Measurements from ENCODE around the gene FCGR2B. TPM values are rescaled to one million over a fixed set of nuclear protein-coding genes. Genes with fewer than 3 reads are reported as not detected.

Gene FCGR2B
- total RNA-seq, 4 donors from 2014 or later, result 5.3 to 9.1 (median 6.0) TPM

- Histone ChIP-seq H3K4me3 (no peak overlapping the region), H3K9me3 (no peaks in the 10 kb centered on the region), H3K36me3 (no peaks in the 10 kb centered on the region), H3K4me1 (no peaks in the 10 kb centered on the region), H3K27me3 (peaks cover 9% of the 10 kb centered on the region), H3K27ac (no peak overlapping the region)
- TF ChIP-seq POLR2A (IDR thresholded peaks at IDR 0.05), result no peak
- no peak for TF ChIP-seq POLR2AphosphoS5 (IDR thresholded peaks at IDR 0.05)
- TF ChIP-seq EP300 (IDR thresholded peaks at IDR 0.05), result no peak
- TF ChIP-seq CTCF (IDR thresholded peaks at IDR 0.05), result no peak
- WGBS, result 86% methylated on average over 2 of the region's 2 CpGs
- no peak for DNase-seq (ENCODE audit: low spot score in 2 of 2)
Observed at GRCh38 chr1:161676441-161676840, 13.5 kb downstream of the FCGR2B start.

GRCh38 chr1:161676958-161677689 is 14.2 kb downstream of the FCGR2B start:
- H3K4me3 ChIP-seq, result no peak overlapping the region
- H3K4me1 ChIP-seq, result no peaks in the 10 kb centered on the region
- TF ChIP-seq POLR2AphosphoS5 (IDR thresholded peaks at IDR 0.05) (no peak), POLR2A (IDR thresholded peaks at IDR 0.05) (no peak), EP300 (IDR thresholded peaks at IDR 0.05) (no peak), CTCF (IDR thresholded peaks at IDR 0.05) (no peak)
- peaks cover 9% of the 10 kb centered on the region for H3K27me3 ChIP-seq
- H3K36me3 ChIP-seq, result no peaks in the 10 kb centered on the region
- no peaks in the 10 kb centered on the region for H3K9me3 ChIP-seq
- DNase-seq (ENCODE audit: low spot score in 2 of 2), result no peak
- WGBS, result 80% methylated on average over 5 of the region's 5 CpGs
- no peak overlapping the region for H3K27ac ChIP-seq

DNA sequence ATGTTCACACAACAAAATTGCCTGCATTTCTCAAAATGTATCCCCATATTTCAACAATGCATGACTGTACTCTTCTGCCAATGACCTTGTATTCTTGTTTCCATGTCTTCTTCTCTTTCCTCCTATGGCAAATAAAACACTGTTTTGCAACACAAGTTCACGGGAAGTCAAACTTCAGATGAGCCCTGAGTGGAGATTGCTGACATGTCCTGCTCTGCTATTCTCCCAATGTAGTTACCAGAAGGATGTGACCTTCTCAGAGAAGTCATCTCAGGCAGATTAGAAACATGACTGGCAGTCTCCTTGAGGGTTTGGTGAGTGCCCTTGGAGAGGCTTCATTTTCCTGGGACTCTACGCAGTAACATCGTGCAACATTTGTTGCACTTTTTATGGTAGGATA is 15.6 kb downstream of the FCGR2B start:
- WGBS, result 91% methylated on average over 3 of the region's 3 CpGs
- H3K4me3 ChIP-seq, result no peak overlapping the region
- TF ChIP-seq POLR2AphosphoS5 (IDR thresholded peaks at IDR 0.05) (no peak), POLR2A (IDR thresholded peaks at IDR 0.05) (no peak), CTCF (IDR thresholded peaks at IDR 0.05) (no peak)

GRCh38 chr1:161681879-161682278 is 18.9 kb downstream of the FCGR2B start:
- 78% methylated on average over 3 of the region's 3 CpGs for WGBS

More for the DNA sequence above, 15.6 kb downstream of the FCGR2B start:
- no peaks in the 10 kb centered on the region for H3K4me1 ChIP-seq
- H3K27ac ChIP-seq, result no peak overlapping the region
- no peaks in the 10 kb centered on the region for H3K9me3 ChIP-seq
- peaks cover 9% of the 10 kb centered on the region for H3K27me3 ChIP-seq
- no peaks in the 10 kb centered on the region for H3K36me3 ChIP-seq
- no peak for DNase-seq (ENCODE audit: low spot score in 2 of 2)

More at GRCh38 chr1:161681879-161682278, 18.9 kb downstream of the FCGR2B start:
- Histone ChIP-seq H3K27ac (no peak overlapping the region), H3K36me3 (no peaks in the 10 kb centered on the region), H3K4me1 (no peaks in the 10 kb centered on the region), H3K27me3 (peaks cover 9% of the 10 kb centered on the region), H3K9me3 (no peaks in the 10 kb centered on the region), H3K4me3 (no peak overlapping the region)
- TF ChIP-seq POLR2A (IDR thresholded peaks at IDR 0.05), result no peak
- no peak for TF ChIP-seq POLR2AphosphoS5 (IDR thresholded peaks at IDR 0.05)
- TF ChIP-seq EP300 (IDR thresholded peaks at IDR 0.05), result no peak
- no peak for TF ChIP-seq CTCF (IDR thresholded peaks at IDR 0.05)
- DNase-seq (ENCODE audit: low spot score in 2 of 2), result no peak

Measured in suprapubic skin (tissue), 4 donors.